SU-DHL-6 (cell line): Measurements from ENCODE around the gene KRT17.
"Not testable (repeated sequence)": the region's sequence is repeated elsewhere in the genome, so short reads cannot be mapped to it uniquely, and the experiment has no call there.

ENCODE experiments used
- H2AFZ ChIP-seq: fragments of 200-600 bp; sonication (generic); 2 replicates; pipeline ENCODE4 v1.6.1; 2014; ENCODE audit warnings: low read depth, mild to moderate bottlenecking, moderate library complexity, mixed read lengths, antibody characterized with exemption, low read length; ENCODE audit not compliant: severe bottlenecking
- H3F3A ChIP-seq: fragments of 200-600 bp; shearing (Covaris generic); 2 replicates; pipeline ENCODE4 v1.6.0; 2016; ENCODE audit warnings: antibody characterized with exemption, mild to moderate bottlenecking; ENCODE audit not compliant: insufficient read depth
- H3K27ac ChIP-seq: fragments of 200-600 bp; sonication (generic); 2 replicates; pipeline ENCODE4 v1.5.1; 2016; ENCODE audit warnings: low read depth, mild to moderate bottlenecking, low read length, moderate library complexity, mixed read lengths
- H3K27me3 ChIP-seq: fragments of 200-600 bp; sonication (generic), shearing (Covaris generic); 2 replicates; pipeline ENCODE4 v1.6.0; 2014; ENCODE audit warnings: mild to moderate bottlenecking, low read length
- H3K36me3 ChIP-seq: fragments of 200-600 bp; sonication (generic); 2 replicates; pipeline ENCODE4 v1.6.1; 2014; ENCODE audit warnings: mild to moderate bottlenecking, low read length, mixed read lengths
- H3K4me2 ChIP-seq: fragments of 300-600, 200-600 bp; shearing (Covaris generic), sonication (generic); 2 replicates; pipeline ENCODE4 v1.6.0; 2014; ENCODE audit warnings: low read length, low read depth, mild to moderate bottlenecking; ENCODE audit not compliant: poor library complexity, severe bottlenecking
- H3K4me3 ChIP-seq: fragments of 200-600 bp; sonication (generic); 2 replicates; pipeline ENCODE4 v1.5.1; 2014; ENCODE audit warnings: antibody characterized with exemption, low read length, mild to moderate bottlenecking, mixed read lengths; ENCODE audit not compliant: insufficient read depth, poor library complexity, severe bottlenecking
- H3K79me2 ChIP-seq: fragments of 200-600 bp; sonication (generic); 2 replicates; pipeline ENCODE4 v1.6.1; 2014; ENCODE audit warnings: mild to moderate bottlenecking, low read length, moderate library complexity; ENCODE audit not compliant: insufficient read depth
- H3K9ac ChIP-seq: fragments of 200-600 bp; sonication (generic); 2 replicates; pipeline ENCODE4 v1.7.0; 2014; ENCODE audit warnings: mild to moderate bottlenecking, low read length
- H3K9me2 ChIP-seq: fragments of 200-600 bp; sonication (generic); replicated peaks from 2 replicates; pipeline ENCODE4 v1.6.1; 2014; ENCODE audit warnings: low read length; ENCODE audit not compliant: insufficient read depth
- H3K9me3 ChIP-seq: fragments of 200-600 bp; sonication (generic); 2 replicates; pipeline ENCODE4 v1.6.1; 2014; ENCODE audit warnings: low read length, mixed read lengths; ENCODE audit not compliant: insufficient read depth
- H4K20me1 ChIP-seq: fragments of 200-600 bp; sonication (generic); 2 replicates; pipeline ENCODE4 v1.6.1; 2014; ENCODE audit warnings: low read depth, mild to moderate bottlenecking, antibody characterized with exemption, low read length, moderate library complexity, mixed read lengths
- CTCF ChIP-seq: fragments of 200-600 bp; sonication (generic); IDR thresholded peaks from one replicate; pipeline ENCODE4 v1.5.1; 2017; ENCODE audit warnings: antibody characterized with exemption, mild to moderate bottlenecking, low read length, moderate library complexity; ENCODE audit not compliant: insufficient read depth, poor library complexity, severe bottlenecking
- EZH2phosphoT487 ChIP-seq: fragments of 200-600 bp; sonication (generic), shearing (Covaris generic); conservative IDR thresholded peaks from 2 replicates; pipeline ENCODE4 v1.6.1; 2018; ENCODE audit warnings: mild to moderate bottlenecking, antibody characterized with exemption, low read length, moderate library complexity, mixed read lengths

Gene KRT17

DNA sequence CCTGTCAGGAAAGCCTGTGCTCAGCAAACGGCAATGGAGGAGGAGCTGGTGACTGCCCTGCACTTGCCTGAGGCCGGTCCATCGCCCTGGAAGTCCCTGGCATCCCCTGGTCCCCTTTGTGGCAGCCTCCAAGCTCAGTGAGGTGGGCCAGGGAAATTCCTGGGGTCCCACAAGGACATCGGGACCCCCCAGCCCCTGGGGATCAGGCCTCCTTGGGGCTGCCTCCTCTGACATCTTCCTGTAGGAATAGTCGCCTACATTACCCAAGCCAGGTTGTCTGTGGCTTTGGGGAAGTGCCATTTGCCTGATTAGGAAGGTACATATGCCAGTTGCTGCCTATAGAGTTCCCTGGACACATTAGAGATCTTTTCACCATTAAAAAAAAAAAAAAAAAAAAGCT is 45.4 kb downstream of the KRT17 start:
- Histone ChIP-seq H3K36me3 (no peaks in the 10 kb centered on the region), H3K79me2 (no peaks in the 10 kb centered on the region), H3K9ac (no peak overlapping the region), H4K20me1 (no peaks in the 10 kb centered on the region), H3F3A (no peaks in the 10 kb centered on the region), H2AFZ (peak overlapping the region; percentile 52), H3K9me3 (no peaks in the 10 kb centered on the region), H3K4me3 (no peak overlapping the region), H3K9me2 (no peaks in the 10 kb centered on the region), H3K27ac (no peak overlapping the region), H3K27me3 (no peaks in the 10 kb centered on the region), H3K4me2 (peak overlapping the region; percentile 34)
- no peak for TF ChIP-seq EZH2phosphoT487
- no peak for TF ChIP-seq CTCF

DNA sequence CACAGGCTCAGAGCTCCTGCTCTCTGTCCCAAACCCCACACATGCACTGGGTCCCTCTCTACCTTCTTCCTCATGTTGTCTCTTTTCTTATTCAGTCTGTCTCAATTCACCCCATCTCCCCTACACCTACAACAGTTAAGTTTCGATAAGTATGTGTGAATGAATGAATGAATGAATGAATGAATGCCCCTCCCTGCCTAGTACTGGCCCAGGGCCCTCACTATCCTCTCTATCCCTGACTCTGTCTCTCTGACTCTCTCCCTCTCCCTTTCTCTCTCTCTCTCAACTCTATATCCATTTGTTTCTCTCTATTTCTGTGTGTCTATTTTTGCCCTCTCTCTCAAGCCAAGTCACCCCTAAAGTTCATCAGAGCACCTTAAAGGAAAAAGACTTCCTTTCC is 45.8 kb downstream of the KRT17 start:
- H3K4me3 ChIP-seq: no peak overlapping the region
- no peak overlapping the region for H3K27ac ChIP-seq
- no peaks in the 10 kb centered on the region for H3K27me3 ChIP-seq
- no peak for TF ChIP-seq CTCF
- TF ChIP-seq EZH2phosphoT487: no peak
- H4K20me1 ChIP-seq: no peaks in the 10 kb centered on the region
- no peaks in the 10 kb centered on the region for H3K79me2 ChIP-seq
- no peaks in the 10 kb centered on the region for H3K9me3 ChIP-seq
- no peaks in the 10 kb centered on the region for H3K36me3 ChIP-seq
- no peaks in the 10 kb centered on the region for H3K9me2 ChIP-seq
- H3F3A ChIP-seq: no peaks in the 10 kb centered on the region
- H2AFZ ChIP-seq: no peak overlapping the region
- no peak overlapping the region for H3K4me2 ChIP-seq
- no peak overlapping the region for H3K9ac ChIP-seq

DNA sequence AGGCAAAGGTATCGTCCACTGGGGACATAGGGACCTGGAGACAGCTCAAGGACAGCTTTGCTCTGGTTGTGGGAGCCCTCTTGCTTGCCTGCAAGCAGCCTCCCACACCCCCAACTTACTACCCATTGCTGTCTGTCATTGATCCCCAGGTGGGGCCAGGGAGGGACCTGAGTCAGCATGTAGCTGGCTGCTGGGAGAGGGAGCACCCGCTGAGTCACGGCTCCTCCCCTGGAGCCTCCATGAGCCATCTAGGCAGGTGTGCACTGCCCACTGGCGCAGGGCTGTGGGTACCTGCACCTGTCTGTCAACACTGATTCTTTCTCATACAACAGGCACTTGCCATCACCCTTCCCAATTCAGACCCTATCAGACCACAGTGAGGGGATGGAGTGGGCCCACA is 47.6 kb downstream of the KRT17 start:
- not testable (repeated sequence) for H3K4me2 ChIP-seq, H3K9ac ChIP-seq, H3K9me3 ChIP-seq, H3K79me2 ChIP-seq, H4K20me1 ChIP-seq, H2AFZ ChIP-seq, H3F3A ChIP-seq, H3K27ac ChIP-seq, H3K27me3 ChIP-seq, H3K9me2 ChIP-seq, H3K4me3 ChIP-seq, H3K36me3 ChIP-seq

- H3K4me3 ChIP-seq: no peak overlapping the region
- H2AFZ ChIP-seq: no peak overlapping the region
- no peaks in the 10 kb centered on the region for H3K79me2 ChIP-seq
- H3K9me2 ChIP-seq: no peaks in the 10 kb centered on the region
- TF ChIP-seq EZH2phosphoT487: no peak
- no peak for TF ChIP-seq CTCF
- H3K9me3 ChIP-seq: no peaks in the 10 kb centered on the region
- H3K36me3 ChIP-seq: no peaks in the 10 kb centered on the region
- no peaks in the 10 kb centered on the region for H3F3A ChIP-seq
- H3K4me2 ChIP-seq: no peak overlapping the region
- no peak overlapping the region for H3K9ac ChIP-seq
- H3K27me3 ChIP-seq: no peaks in the 10 kb centered on the region
- H4K20me1 ChIP-seq: no peaks in the 10 kb centered on the region
- no peak overlapping the region for H3K27ac ChIP-seq
These were observed 49.0 kb downstream of the KRT17 start for GRCh38 chr17:41575336-41575735.
